ENCODE results near the gene INTS15.

GRCh38 chr7:6646465-6646864 is 56.6 kb downstream of the INTS15 start:
- TF ChIP-seq CTCF (IDR thresholded peaks at IDR 0.05) = no peak
- no peak for TF ChIP-seq POLR2A (IDR thresholded peaks at IDR 0.05)
